HG02610 (cell line): ENCODE results near the gene GPC6.

Experiments
- ATAC-seq: cut with Tn5 transposase; IDR thresholded peaks from one replicate; pipeline ENCODE4 v1.9.1; 2021; ENCODE audit warnings: mild to moderate bottlenecking, moderate library complexity; ENCODE audit not compliant: unreplicated experiment

Gene GPC6

DNA sequence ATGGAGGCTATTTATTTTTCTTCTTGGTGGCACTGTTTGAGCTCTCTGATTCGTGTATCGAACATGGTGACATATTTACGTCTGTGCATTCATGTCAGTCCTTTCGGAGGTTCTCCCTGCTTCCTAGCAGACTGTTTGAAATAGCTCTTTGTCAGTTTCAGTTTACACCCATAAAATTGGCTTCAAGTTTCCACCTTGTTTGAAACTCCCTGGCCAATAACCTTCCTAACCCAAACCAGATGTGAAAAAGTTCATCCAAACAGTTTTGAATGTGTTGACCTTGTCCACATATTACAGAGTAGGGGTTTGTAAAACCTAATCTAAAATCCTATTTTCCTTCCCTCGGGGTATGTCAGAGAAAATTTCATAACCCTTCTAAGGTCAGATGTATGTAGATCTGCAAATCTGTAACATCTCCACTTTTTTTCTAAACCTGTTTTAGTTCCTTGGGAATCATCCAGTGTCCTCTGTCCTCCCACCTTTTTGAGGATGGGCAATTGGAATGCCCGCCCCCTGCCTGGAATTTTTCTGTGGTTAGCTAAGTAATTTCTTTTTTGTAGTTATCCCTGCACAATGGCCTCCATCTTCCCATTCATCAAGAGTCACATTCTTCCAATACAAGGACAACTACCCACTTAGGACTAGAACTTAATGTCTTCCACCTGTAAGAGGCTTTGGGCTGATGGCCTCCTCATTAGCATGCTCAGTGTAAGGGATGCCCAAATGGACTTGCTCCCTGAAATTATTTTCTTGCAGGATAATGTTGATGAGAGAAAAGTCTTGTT lies 499.8 kb downstream of the GPC6 start:
- no peak for ATAC-seq

DNA sequence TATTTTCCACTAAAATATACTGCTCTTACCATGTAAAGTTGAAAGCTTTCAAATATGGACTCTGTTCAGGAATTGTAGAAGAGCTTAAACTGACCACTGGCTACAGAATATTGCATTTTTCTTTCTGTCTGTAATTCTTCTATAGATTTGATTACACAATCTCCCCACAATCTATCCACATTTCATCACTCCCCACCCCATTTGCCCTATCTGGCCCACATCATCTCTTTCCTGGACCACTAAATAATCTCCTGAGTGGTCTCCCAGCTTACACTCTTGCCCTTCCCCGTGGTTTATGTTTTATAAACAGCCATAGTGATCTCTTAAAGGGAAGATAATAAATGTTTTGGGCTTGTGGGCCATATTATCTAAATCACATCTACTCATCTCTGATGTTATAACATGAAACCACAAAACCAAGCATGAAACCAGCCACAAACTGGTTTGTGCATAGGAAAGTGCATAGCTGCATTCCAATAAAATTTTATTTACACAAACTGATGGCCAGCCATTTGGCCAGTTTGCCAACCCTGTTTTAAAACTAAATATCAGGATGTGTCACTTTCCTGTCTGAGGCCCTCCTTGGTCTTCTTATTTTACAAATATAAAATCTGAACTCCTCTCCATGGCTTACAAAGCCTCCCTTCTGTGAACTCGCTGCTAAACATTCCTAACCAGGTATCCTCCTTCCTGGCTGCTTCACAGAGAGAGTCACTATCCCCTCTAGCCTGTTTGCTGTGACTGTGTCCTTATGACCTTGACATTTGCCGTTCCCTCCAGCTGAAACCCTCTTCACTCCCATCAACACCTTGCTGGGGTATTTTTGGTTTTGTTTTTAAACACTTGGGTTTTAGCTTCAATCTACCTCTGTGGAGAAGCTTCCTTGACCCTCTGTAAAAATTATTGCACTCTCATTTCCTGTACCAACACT lies 500.9 kb downstream of the GPC6 start:
- no peak for ATAC-seq

DNA sequence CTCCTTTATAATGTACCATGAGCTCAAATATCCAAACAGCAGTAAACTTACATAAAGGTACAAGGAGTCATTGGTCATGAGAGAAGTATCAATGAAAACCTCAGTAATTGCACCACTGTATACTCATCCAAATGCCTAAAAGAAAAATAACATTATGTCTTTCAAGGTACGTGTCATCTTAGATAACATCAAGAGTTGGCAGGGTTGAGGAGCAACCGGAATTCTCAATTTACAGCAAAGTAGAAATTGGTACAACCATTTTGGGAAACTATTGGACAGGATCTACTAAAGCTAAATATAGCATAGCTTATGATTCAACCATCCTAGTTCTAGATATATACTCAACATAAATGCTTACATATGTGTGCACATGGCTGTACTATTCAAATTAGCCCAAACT lies 502.8 kb downstream of the GPC6 start:
- no peak for ATAC-seq

DNA sequence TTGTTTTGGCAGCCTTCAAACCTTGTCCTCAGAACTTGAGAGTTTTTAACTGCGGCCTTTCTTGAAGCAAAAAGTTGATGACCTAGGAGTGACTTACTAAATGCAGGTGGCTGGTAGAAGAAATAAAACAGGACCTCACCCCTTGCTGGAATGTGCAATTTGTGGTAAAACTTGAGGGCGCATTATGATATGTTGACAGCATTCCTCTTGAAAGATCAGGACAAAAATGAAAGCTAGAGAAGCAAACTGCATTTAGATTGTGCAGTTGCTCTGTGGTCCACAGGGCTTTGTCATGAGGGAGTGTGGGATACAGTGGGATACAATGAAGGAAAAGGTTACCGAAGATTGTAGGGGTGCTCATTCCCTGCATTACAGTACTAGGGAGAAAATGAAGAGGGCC lies 504.2 kb downstream of the GPC6 start:
- ATAC-seq, result no peak

DNA sequence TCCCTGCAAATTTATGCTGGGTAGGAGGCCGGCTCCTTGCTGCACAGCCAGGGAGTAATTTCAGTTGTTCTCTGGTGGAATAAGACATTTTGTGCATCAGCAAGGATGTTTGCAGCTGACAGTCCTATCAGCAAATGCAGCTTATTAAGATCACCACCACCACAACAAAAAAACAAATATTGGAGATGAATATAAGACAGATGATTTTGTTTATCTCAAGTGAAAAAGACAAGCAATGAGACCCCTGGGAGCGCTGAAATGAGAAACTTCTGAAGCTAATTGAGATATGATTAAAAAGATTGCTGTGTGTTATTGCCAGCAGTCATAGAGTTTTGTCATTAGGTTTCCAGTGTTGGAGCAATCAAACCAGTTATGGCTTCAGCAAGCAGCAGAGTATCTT lies 505.6 kb downstream of the GPC6 start:
- no peak for ATAC-seq

DNA sequence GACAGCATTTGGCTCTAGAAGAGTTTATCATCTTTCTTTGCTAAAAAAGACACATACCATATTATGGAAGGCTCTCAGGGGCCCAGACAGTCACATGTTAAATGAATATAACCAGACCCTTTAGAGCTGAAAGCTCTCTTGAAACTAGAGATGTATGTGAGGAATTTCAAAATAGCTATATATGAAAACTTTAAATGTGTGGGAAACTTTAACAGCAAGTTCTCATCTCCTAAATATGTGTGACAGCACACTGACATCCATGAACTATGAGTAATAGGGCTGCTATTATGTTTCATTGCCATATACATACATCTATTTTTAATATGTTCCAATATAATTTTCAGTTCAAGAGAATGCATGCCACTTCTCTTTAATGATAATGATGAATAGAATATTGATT lies 509.5 kb downstream of the GPC6 start:
- no peak for ATAC-seq

DNA sequence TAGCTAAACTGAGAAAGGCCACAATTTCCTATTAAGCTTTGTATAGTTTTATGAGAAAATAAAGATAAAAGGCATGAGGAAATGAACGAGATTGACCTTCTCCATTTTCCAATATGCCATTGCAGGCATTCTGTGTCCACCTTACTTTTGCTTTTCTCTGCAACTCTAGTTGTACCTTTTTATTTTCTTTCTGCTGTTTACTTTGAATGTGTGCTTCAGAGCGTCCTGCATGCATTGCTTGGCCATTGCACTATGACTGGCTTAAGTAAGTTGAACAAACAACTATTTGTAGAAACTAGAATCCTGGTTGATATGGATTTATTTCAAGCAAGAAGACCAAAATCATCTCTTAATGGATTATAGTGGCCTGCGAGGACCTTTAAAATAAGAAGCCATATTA lies 510.3 kb downstream of the GPC6 start:
- ATAC-seq, result no peak

DNA sequence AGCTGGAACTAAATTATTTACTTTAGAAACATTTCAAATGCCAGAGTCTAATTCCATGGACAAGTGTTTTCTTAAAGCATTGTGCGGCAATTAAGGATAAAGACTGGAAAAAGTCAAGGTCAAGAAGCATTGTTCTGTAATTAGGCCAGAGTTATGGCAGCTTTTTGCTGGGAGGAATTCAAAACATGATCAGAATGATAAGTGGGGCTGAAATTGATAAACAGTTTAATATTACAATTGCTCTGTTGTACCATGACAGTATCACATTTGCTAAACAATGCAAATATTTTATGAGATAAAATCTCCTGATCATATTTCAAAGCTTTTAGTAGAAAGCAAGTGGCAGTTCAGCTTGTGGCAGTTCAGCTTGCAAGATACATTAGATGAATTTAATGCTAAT lies 513.7 kb downstream of the GPC6 start:
- no peak for ATAC-seq

DNA sequence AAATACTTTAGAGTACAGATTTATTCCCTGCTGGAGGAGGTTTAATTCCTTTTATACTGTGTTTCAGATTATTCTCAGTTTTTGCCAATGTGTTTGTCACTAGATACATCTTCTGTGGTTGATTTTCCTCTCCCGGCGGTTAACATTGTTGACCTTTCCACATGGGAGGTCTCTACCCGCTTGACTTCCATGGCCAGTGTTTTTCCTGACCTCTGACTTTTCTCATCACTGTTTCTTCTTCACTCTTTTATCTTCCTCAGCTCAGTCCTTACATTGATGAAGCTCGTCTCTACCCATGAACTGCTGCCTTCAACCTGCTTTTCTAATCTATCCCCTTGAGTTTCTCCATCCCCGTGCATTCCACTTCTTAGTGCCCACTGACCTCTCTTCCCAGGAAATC lies 517.4 kb downstream of the GPC6 start:
- ATAC-seq, result no peak

DNA sequence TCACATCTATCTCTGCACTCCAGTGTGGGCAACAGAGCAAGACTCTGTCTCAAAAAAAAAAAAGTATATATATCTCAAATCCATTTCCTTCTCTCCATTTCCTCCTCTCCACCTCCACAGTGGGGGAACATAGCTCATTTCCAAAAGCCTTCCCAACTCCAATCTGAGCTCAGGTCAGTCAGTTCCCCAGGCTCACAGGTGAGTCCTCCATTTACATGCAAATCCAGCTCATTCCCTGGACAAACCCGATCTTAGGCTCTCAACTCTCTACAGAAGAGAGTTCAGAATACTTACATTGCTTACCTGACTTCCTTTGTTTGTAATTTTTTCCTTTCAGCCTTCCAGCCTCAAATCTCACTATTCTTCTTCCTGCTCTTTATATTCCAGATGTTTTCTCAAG lies 518.3 kb downstream of the GPC6 start:
- ATAC-seq, result no peak

DNA sequence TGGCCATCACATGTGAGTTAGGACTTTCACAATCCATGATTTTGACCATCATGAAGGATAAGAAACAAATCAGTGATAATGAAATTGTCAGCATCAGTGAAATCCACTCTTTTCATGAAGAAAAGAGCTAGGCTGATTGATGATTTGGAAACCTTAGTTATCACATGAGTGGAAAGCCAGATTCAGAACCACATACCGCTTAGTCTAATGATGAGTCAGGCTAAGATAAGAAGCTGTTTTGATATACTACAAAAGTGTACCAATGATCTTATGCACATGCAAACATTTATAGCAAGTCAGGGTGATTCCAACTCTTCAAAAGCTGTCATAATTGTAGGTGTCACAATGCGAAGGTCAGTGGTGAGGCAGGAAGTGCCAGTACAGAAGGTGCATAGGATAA lies 519.3 kb downstream of the GPC6 start:
- no peak for ATAC-seq

DNA sequence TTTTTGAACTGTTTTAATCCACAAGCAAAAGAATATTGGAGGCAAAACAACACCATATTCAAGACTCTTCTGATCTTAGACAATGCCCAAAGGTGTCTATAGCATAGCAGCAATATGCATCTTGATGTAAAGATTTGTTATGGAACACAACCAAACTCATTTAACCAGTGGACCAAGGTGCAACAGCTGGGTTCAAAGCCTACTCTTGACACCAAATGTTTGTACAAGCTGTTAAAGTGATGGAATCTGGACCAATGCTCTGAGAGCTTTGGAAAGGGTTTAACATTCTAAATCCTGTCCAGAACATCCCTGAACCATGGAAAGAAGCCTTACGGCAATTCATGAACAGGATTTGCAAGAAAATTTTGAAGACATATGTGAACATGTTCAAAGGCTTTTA lies 520.0 kb downstream of the GPC6 start:
- no peak for ATAC-seq

DNA sequence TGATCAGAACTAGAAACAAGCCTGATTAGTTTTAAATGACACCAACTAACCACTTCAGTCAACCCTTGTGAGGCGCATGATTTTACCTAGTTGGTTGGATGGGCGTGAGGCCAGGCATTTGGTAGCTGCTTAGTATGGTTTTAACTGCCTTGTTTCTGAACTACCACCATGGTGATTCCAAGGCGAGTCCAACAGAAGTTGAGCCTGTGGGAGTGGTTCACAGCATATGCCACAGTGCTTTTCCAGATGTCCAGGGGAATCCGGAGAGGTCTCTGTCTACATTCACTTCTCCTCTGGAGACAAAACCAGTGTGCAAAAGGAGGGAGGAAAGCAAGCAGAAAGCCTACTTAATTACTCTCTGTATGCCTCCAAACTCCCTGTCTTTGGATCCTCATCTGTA lies 524.1 kb downstream of the GPC6 start:
- ATAC-seq, result no peak

DNA sequence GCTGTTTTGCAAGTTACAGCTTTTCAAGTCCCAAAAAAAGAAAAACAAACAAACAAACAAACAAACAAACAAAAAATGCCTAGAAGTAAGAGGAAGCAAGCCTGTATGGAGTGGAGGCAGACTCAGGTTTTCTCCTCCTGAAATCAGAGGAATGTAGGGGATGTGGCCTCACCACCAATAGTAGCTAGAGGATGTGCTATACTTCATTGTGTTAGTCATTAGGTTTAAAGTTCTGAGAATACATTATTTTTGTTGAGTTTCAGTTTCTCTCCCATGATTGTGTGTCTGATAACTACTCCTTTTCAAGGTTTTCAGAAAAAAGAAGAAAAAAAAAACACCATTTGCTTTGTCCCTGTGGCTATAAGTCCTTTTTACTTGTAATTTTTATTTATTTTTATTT lies 524.5 kb downstream of the GPC6 start:
- no peak for ATAC-seq

DNA sequence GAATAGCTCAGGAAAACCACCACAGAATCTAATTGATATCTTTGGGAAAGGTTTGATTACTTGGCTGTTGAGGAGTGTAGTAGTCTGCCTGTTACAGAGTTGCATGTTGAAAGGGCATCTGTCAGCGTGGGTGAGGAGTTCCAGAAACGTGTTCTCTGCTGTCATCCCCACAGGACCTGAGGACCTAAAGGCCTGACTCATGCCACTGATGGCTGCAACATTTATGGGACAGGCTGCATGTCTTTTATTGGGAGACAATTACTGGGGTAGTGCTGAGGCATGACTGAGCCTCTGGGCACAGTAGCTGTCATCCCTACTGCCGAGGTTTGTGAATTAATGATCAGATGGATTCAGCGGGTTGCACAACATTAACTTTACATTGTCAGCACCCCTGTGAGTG lies 525.9 kb downstream of the GPC6 start:
- no peak for ATAC-seq

DNA sequence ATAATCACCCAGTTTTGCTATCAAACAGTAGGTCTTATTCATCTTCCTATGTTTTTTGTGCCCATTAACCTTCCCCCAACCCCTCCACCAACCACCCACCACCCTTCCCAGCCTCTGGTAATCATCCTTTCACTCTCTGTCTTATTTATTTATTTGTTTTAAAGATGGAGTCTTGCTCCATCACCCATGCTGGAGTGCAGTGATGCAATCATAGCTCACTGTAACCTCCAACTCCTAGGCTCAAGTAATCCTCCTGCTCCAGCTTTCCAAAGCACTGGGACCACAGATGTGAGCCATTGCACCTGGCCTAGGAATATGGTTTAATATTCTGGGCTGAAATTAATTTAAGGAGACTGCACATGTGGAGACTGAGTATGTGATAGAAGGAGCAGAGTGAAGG lies 527.0 kb downstream of the GPC6 start:
- no peak for ATAC-seq

DNA sequence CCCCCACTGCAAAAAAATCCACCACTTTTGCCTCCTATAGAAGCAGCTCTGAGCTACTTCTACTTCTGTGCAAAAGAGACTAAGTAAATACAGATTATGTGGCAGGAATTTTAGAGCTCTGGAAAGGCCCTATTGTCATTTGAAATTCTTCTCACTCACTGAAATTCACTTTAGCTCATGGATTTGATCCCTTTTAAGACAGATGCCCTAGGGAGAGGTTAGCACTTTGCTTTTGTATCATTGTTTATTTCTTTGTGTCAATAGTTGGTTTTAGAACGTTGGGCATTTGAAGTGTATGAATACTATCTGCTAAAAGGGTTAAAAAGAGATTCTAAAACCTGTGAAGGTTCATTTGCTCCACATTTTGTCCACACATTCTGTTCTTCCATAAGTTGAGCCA lies 528.7 kb downstream of the GPC6 start:
- ATAC-seq, result no peak

DNA sequence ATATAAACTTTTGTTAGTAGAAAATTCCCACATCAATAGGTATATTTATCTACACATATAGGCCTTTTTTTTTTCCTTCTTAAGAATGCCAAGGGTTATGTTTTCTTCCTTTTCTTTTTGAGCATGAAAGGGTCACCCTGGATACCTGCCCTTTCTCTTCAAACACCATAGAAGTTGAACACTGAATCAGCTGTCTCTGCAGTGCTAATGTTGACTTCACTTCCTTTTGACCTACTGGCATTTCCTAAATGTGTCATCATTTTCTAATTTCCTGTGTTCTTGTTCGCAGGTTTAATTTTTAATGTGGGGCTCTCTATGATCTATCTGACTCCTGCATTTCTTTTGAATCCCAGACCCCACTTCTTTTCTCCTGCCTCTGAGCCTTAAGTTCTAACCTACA lies 532.0 kb downstream of the GPC6 start:
- ATAC-seq, result no peak

DNA sequence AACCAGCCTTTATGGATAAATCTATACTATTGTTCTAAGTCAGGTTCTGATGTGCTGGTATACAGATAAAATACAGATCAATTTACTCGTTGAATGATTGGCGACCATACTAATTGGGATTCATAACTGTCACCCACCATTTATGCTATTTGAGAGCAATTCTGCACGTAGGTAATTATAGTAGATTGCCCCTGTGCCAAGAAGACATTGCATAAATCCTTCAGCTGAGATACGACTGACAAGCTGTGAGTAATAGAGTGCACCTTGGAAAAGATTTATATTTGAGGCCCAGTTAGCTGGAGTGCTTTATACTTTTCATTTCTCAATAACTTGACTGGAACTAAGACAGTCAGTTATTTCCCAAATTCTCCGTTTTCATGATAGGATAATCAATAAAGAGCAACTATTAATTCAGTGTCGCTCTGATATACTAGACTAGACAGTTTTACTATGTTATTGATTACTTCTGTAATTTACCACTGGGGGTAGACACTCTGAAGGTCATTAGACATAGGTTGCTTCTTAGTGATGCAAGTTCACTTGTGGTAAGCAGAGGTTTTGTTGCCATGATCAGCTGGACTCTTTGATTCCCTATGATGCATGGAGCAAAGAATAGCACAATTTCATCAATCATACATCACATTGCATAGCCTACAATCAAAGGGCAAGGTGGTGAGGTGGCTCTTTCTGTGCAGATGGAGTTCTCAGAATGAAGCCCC lies 536.3 kb downstream of the GPC6 start:
- ATAC-seq, result no peak

DNA sequence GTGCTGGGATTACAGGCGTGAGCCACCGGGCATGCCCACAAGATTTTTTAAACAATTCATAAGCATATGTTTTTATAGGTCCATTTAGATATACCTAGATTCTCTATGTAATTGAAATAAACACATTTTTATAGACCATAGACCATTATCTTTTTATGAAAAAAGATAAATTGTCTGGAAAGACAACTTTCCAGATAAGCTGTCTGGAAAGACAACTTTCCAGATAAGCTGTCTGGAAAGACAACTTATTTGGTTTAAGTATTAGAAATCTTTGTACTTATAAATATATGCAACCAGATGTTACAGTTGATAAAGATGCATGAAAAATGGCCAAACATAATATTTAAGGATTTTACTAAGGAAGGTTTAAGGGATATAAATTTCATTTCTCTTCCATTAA lies 538.5 kb downstream of the GPC6 start:
- ATAC-seq, result no peak

DNA sequence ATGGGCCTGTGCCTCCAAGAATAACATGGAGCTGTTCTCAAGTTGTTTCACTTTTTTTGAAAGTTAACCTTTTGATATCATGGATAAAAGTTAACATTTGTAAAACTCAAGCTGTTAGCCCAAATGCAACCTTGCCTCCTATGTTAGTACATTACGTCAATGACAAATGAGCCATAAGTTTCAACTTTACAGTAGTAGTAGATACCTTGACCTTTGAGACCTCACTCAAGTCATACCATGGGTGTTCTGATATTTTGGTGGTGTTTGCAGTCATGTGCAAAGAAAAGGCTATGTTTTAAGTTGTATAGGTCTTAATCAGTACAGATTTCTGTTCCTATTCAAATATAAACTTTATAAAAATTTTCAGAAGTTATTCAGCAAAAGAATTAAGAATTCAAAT lies 539.2 kb downstream of the GPC6 start:
- ATAC-seq, result no peak

DNA sequence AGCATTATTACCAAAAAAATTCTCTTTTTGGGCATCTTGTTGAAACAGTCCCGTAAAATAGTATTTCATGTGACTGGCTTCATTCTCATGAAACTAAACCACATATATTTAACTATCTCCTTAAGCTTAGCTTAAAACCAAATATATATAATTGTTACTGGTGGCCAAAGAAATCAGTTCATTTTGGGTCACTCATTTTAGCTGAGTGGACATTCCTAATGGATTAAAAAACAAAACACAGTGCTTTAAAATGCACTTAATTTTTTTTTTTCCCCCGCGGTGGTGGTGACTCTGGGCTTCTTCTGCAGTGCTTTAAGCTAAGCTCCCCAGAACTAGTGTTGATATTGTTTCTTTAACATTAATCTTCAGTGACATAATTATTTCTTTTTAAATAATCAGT lies 540.1 kb downstream of the GPC6 start:
- no peak for ATAC-seq
